GM19239 (cell line): ENCODE measurements around the gene COBL.

Experiments used
- DNase-seq: peaks from one replicate; pipeline ENCODE4 v3.0.0; 2011; ENCODE audit warnings: low spot score; ENCODE audit not compliant: insufficient read length
- FAIRE-seq: peaks from 2 replicates; lab custom pipeline; 2011; peaks lifted over from hg19 to GRCh38; lab: Jason Lieb, UNC

Gene COBL

GRCh38 chr7:51070151-51070550 lies 246.5 kb downstream of the COBL start:
- FAIRE-seq (no peak), DNase-seq (no peak)

GRCh38 chr7:51069411-51070083 lies 247.1 kb downstream of the COBL start:
- DNase-seq: no peak
- no peak for FAIRE-seq

- DNase-seq: no peak
- no peak for FAIRE-seq
Observed at GRCh38 chr7:51068401-51068800, 248.2 kb downstream of the COBL start.

GRCh38 chr7:51067757-51068156 lies 248.9 kb downstream of the COBL start:
- DNase-seq: no peak
- FAIRE-seq: no peak

GRCh38 chr7:51067258-51067657 lies 249.4 kb downstream of the COBL start:
- FAIRE-seq (no peak), DNase-seq (no peak)

- DNase-seq: no peak
- FAIRE-seq: no peak
Observed at GRCh38 chr7:51066405-51066882, 250.2 kb downstream of the COBL start.

- FAIRE-seq (no peak), DNase-seq (no peak)
Observed at GRCh38 chr7:51065766-51066165, 250.8 kb downstream of the COBL start.

GRCh38 chr7:51064688-51065087 lies 251.9 kb downstream of the COBL start:
- DNase-seq (no peak), FAIRE-seq (no peak)

- FAIRE-seq: no peak
- no peak for DNase-seq
Observed at GRCh38 chr7:51062222-51062987, 254.2 kb downstream of the COBL start.

GRCh38 chr7:51060536-51060935 lies 256.1 kb downstream of the COBL start:
- FAIRE-seq: no peak
- DNase-seq: no peak

GRCh38 chr7:51059504-51060142 lies 257.0 kb downstream of the COBL start:
- FAIRE-seq: no peak
- DNase-seq: no peak

GRCh38 chr7:51058764-51059163 lies 257.8 kb downstream of the COBL start:
- DNase-seq: no peak
- no peak for FAIRE-seq

- no peak for FAIRE-seq
Observed at GRCh38 chr7:51055039-51055840, 261.4 kb downstream of the COBL start.

GRCh38 chr7:51054231-51054630 lies 262.4 kb downstream of the COBL start:
- no peak for DNase-seq
- no peak for FAIRE-seq

More at GRCh38 chr7:51055039-51055840, 261.4 kb downstream of the COBL start:
- no peak for DNase-seq

- FAIRE-seq: no peak
- no peak for DNase-seq
Observed at GRCh38 chr7:51053160-51053925, 263.3 kb downstream of the COBL start.

- DNase-seq (no peak), FAIRE-seq (no peak)
Observed at GRCh38 chr7:51046482-51046881, 270.1 kb downstream of the COBL start.

- DNase-seq: no peak
- no peak for FAIRE-seq
Observed at GRCh38 chr7:51046103-51046466, 270.5 kb downstream of the COBL start.

GRCh38 chr7:51045319-51046102 lies 271.1 kb downstream of the COBL start:
- FAIRE-seq: no peak

GRCh38 chr7:51043461-51043860 lies 273.1 kb downstream of the COBL start:
- DNase-seq: no peak
- no peak for FAIRE-seq

More at GRCh38 chr7:51045319-51046102, 271.1 kb downstream of the COBL start:
- DNase-seq: no peak
